AG10803 (cell line): ENCODE measurements around the gene CCDC40.
"Not testable (repeated sequence)": the region's sequence is repeated elsewhere in the genome, so short reads cannot be mapped to it uniquely, and the experiment has no call there.

Experiments used
- DNase-seq: peaks from one replicate; pipeline ENCODE4 v3.0.0; 2010; ENCODE audit warnings: low read depth
- H3K4me3 ChIP-seq: 2 replicates; pipeline ENCODE4 v1.5.1; 2011; ENCODE audit warnings: mild to moderate bottlenecking, low read length, control low read depth
- TF ChIP-seq, protein P1 (sequence below): conservative IDR thresholded peaks from 2 replicates; pipeline ENCODE4 v1.5.1; 2011; ENCODE audit warnings: mild to moderate bottlenecking, low read length, control low read depth, inconsistent platforms

CCDC40 gene

DNA sequence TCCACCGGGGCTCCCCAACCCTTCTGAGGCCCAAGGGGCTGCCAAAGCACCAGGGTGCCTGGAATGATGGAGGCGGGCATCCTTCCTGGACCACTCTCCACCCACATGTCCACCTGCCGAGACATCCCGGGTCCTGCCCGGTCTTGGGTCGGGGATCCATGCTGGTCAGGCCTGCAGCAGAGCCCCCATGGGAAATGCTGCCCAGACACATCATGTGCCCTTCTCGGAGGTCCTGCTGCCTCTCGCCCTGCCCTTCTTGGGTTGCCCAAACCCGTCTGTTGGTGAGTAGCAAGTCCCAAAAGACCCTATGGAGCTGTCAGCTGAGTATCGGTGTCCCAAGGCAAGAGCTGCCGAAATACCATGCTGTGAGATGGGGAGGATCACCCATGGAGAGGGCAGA is 50.2 kb downstream of the CCDC40 start:
- TF ChIP-seq, protein P1, sequence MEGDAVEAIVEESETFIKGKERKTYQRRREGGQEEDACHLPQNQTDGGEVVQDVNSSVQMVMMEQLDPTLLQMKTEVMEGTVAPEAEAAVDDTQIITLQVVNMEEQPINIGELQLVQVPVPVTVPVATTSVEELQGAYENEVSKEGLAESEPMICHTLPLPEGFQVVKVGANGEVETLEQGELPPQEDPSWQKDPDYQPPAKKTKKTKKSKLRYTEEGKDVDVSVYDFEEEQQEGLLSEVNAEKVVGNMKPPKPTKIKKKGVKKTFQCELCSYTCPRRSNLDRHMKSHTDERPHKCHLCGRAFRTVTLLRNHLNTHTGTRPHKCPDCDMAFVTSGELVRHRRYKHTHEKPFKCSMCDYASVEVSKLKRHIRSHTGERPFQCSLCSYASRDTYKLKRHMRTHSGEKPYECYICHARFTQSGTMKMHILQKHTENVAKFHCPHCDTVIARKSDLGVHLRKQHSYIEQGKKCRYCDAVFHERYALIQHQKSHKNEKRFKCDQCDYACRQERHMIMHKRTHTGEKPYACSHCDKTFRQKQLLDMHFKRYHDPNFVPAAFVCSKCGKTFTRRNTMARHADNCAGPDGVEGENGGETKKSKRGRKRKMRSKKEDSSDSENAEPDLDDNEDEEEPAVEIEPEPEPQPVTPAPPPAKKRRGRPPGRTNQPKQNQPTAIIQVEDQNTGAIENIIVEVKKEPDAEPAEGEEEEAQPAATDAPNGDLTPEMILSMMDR: no peak
- H3K4me3 ChIP-seq: no peak overlapping the region
- DNase-seq: no peak

DNA sequence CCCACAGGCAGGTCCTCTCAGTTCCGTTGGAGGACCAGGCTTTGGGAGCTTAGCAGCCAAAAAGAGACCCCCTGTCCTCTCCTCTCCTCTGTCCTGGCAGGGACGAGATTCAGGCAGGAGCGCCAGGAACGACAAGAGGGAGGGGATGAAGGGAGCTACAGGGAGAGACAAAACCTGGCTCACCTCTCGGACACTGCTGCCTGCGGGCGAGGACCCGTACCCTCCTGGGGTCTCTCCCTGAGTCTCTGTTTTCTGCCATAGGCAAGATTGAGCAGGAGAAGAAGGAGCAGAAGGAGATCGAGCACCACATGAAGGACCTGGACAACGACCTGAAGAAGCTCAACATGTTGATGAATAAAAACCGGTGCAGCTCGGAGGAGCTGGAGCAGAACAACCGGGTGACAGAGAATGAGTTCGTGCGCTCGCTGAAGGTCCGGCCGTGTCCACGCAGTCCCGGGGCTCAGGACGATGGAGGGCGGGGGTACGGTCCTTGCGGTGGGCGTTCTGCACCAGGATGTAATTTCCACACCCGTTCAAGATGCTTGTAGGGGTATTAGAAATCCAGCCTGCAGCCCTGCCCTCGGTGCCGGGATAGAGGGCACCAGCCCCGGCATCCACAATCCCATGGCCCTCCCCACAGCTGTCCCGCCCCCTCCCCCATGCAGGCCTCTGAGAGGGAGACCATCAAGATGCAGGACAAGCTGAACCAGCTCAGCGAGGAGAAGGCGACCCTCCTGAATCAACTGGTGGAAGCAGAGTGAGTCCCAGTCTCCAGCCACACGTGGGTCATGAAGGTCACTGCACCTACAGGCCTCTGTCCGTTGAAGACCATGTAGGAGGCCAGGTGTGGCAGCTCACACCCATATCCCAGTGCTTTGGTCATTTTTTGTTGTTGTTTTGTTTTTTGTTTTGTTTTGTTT is 51.2 kb downstream of the CCDC40 start:
- TF ChIP-seq, protein P1: no peak
- no peak for DNase-seq
- H3K4me3 ChIP-seq: no peak overlapping the region

DNA sequence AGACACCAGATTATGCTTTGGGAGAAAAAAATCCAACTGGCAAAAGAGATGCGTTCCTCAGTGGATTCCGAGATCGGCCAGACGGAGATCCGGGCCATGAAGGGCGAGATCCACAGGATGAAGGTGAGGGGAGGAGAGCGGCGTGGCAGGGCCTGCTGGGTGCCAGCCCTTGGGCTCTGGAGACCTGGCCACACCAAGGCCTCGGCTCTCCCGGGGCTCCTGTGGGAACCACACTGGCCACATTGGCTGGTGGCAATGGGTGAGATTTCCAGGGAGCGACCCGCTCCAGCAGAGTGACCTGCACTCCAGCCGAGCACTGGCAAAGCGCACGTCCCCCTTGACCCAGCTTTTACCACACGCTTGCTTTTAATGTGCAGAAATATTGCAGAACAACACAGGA is 53.3 kb downstream of the CCDC40 start:
- H3K4me3 ChIP-seq: no peak overlapping the region
- no peak for DNase-seq
- TF ChIP-seq, protein P1: no peak

DNA sequence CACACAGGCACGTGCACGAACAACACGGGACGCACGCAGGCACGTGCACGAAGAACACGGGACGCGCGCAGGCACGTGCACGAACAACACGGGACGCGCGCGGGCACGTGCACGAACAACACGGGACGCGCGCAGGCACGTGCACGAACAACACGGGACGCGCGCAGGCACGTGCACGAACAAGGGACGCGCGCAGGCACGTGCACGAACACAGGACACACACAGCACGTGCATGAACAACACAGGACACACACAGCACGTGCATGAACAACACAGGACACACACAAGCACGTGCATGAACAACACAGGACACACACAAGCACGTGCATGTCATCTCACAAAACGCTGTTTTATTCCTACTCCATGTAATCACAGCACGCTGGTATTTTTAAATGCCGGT is 53.7 kb downstream of the CCDC40 start:
- H3K4me3 ChIP-seq, DNase-seq: not testable (repeated sequence)

DNA sequence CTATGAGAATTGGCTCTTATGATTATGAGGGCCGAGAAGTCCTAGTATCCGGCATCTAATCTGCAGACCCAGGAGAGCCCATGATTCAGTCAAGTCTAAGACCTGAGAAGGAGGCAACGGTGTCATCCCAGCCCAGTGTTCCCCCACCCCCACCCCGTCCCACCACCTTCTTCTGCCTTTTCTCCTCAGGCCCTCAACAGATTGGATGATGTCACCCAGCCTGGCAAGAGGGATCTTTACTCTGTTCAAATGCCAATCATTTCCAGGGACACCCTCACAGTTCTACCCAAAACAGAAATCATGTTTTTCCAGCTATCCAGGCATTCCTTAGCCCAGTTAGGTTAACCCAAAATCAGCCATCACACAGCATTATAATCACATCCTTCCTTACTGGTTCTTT is 54.9 kb downstream of the CCDC40 start:
- H3K4me3 ChIP-seq: no peak overlapping the region
- DNase-seq: no peak
- TF ChIP-seq, protein P1: no peak

DNA sequence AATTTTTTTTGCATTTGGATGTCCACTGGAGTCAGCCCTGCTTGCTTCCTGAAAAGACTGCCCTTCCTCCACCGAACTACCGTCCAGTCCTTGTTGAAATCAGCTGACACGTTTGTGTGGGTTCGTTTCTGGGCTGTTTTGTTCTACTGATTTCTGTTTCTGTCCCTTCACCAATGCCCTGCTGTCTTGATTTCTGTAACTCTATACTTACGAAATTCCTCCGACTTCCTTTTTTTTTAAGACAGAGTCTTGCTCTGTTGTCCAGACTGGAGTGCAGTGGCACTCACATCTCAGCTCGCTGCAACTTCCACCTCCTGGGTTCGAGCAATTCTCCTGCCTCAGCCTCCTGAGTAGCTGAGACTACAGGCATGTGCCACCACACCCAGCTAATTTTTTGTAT is 56.5 kb downstream of the CCDC40 start:
- DNase-seq: no peak
- TF ChIP-seq, protein P1: no peak
- no peak overlapping the region for H3K4me3 ChIP-seq

DNA sequence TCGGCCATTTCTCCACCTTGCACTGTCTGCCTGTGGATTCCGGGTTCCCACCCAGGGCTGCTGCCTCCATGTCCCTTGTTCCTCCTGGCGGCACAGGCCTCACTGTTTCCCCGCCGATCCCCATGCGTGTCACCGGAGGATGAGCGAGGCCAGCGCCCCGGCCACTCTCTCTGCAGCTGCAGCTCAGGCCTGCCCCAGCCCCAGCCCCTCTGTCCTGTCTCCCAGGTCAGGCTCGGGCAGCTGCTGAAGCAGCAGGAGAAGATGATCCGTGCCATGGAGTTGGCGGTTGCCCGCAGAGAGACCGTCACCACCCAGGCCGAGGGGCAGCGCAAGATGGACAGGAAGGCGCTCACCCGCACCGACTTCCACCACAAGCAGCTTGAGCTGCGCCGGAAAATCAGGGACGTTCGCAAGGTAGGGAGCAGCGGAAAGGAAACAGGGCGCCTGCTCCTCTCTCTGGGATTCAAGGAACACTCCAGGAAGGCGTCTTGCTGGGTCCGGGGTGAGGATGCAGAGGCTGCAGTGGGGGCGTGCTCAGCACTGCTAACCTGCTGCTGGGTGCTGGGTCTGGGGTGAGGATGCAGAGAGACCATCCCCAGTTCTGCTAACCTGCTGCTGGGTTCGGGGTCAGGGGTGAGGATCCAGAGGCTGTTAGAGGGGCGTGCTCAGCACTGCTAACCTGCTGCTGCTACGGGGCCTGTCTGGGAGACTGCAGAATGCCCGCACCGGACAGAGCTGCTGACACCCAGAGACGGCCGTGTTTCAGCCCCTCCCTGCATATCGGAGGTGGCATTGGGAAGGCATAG is 58.8 kb downstream of the CCDC40 start:
- TF ChIP-seq, protein P1: no peak
- no peak for DNase-seq
- no peak overlapping the region for H3K4me3 ChIP-seq
